Stomach (tissue), 9 donors: ENCODE measurements around the gene ETHE1. TPM values are rescaled to one million over a fixed set of nuclear protein-coding genes. Genes with fewer than 3 reads are reported as not detected.

Source experiments
- DNase-seq, 2 donors: peaks; one replicate each; pipeline versions ENCODE4 v3.0.0 to v3.0.0-alpha.2; 2013 to 2019
- H3K27ac ChIP-seq, 5 donors: fragments of 200-600 bp in 4 of 5; sonication (generic) in 4 of 5; one replicate each; pipeline ENCODE4 v1.5.1; 2013 to 2019; ENCODE audit warnings: mild to moderate bottlenecking in 1 of 5, moderate library complexity in 1 of 5
- H3K27me3 ChIP-seq, 3 donors: fragments of 200-600 bp; sonication (generic); one replicate each; pipeline ENCODE4 v1.5.1; 2017 to 2019; ENCODE audit warnings: mixed run types in 1 of 3
- H3K36me3 ChIP-seq, 4 donors: fragments of 200-600 bp; sonication (generic); 1 replicate in 3 of 4; 2 replicates in 1 of 4; pipeline ENCODE4 v1.5.1; 2016 to 2019
- H3K4me1 ChIP-seq, 4 donors: fragments of 200-600 bp; sonication (generic); one replicate each; pipeline ENCODE4 v1.5.1; 2016 to 2019
- H3K4me3 ChIP-seq, 4 donors: fragments of 200-600 bp; sonication (generic) in 3 of 4; one replicate each; pipeline ENCODE4 v1.5.1; 2016 to 2019; ENCODE audit warnings: mild to moderate bottlenecking in 1 of 4
- H3K9me3 ChIP-seq, 4 donors: fragments of 200-600 bp; sonication (generic); one replicate each; pipeline ENCODE4 v1.5.1; 2016 to 2019
- CTCF ChIP-seq, 7 experiments: fragments of 450-650 bp in 4 of 7; fragments of 200-600 bp in 3 of 7; sonication (generic) in 3 of 7; IDR thresholded peaks; one replicate each; pipeline ENCODE4 v1.5.1; 2016 to 2019; ENCODE audit warnings: antibody characterized with exemption in 7 of 7, control low read depth in 2 of 7, mild to moderate bottlenecking in 1 of 7
- EP300 ChIP-seq: sonication (generic); formaldehyde crosslinking; IDR thresholded peaks from one replicate; pipeline ENCODE4 v1.6.1; 2017; ENCODE audit warnings: antibody characterized with exemption
- POLR2A ChIP-seq, 4 donors: fragments of 450-650 bp; IDR thresholded peaks; one replicate each; pipeline ENCODE4 v1.6.1; 2016; ENCODE audit warnings: antibody characterized with exemption in 4 of 4, control low read depth in 2 of 4, mild to moderate bottlenecking in 1 of 4, moderate library complexity in 1 of 4
- POLR2AphosphoS5 ChIP-seq, 3 donors: sonication (generic); formaldehyde crosslinking; IDR thresholded peaks; one replicate each; pipeline ENCODE4 v1.6.1; 2016; ENCODE audit warnings: antibody characterized with exemption in 3 of 3
- WGBS, 5 donors: extraction: QIAGEN DNeasy Blood & Tissue Kit in 3 of 5; methylation state at CpG; one replicate each; pipeline versions ENCODE4 v1.1.5 to v1.1.7; 2013 to 2018; 5-methylcytosine and 5-hydroxymethylcytosine counted together
- intact Hi-C: fragments of 100-400 bp; cut with DNase I; formaldehyde crosslinking; loops from one replicate; pipeline ENCODE4 v1.15.1; 2023; ENCODE audit warnings: low total_unique reads
- polyA plus RNA-seq, 3 donors: library from polyadenylated mRNA; stranded (reverse); fragments of 200-250 nt; gene quantifications; one replicate each; pipeline ENCODE4 v1.2.3, GENCODE V29; 2013
- total RNA-seq, 5 donors: library from RNA; depleted of rRNA; stranded (reverse); fragments of >200 nt; gene quantifications; one replicate each; pipeline versions ENCODE4 v1.1.0 to v1.2.3, GENCODE V29; 2014 to 2016
- donor health status: healthy with polysubstance abuse.
- donor health status: Bipolar disorder and iron deficiency.
- donor health status: healthy.

Gene ETHE1
- total and polyA plus RNA-seq, 8 donors, result 42.6 to 157 (median 57.8) TPM

- H3K4me3 ChIP-seq, result peak overlapping the region in 1 of 4 donors; percentile 9
- 74 to 86% (median 77%) methylated on average over 40 to 43 of the region's 43 CpGs for WGBS, 5 donors
- intact Hi-C loops, result no loop called here
These were observed 25.2 kb downstream of the ETHE1 start for GRCh38 chr19:43501661-43502418.

GRCh38 chr19:43499042-43499441, 28.0 kb downstream of the ETHE1 start:
- no peak overlapping the region for H3K27ac ChIP-seq

More at GRCh38 chr19:43501661-43502418, 25.2 kb downstream of the ETHE1 start:
- peaks cover 19 to 53% (median 36%) of the 10 kb centered on the region in 4 donors for H3K4me1 ChIP-seq
- H3K27me3 ChIP-seq, result no peaks in the 10 kb centered on the region
- TF ChIP-seq EP300, result no peak
- no peak for TF ChIP-seq POLR2AphosphoS5 (IDR thresholded peaks at IDR 0.05)
- no peak for TF ChIP-seq CTCF (IDR thresholded peaks at IDR 0.05)
- no peak for TF ChIP-seq POLR2A (IDR thresholded peaks at IDR 0.05)
- peaks cover 6 to 36% (median 25%) of the 10 kb centered on the region in 4 donors for H3K36me3 ChIP-seq
- no peaks in the 10 kb centered on the region for H3K9me3 ChIP-seq
- peak in 1 of 2 donors; percentile 69 for DNase-seq
- no peak overlapping the region for H3K27ac ChIP-seq

GRCh38 chr19:43498233-43498842, 28.7 kb downstream of the ETHE1 start:
- Histone ChIP-seq H3K4me3 (no peak overlapping the region), H3K27me3 (no peaks in the 10 kb centered on the region), H3K36me3 (peaks cover 8 to 61% (median 52%) of the 10 kb centered on the region in 4 donors), H3K9me3 (no peaks in the 10 kb centered on the region), H3K27ac (no peak overlapping the region), H3K4me1 (peaks cover 12 to 37% (median 24%) of the 10 kb centered on the region in 4 donors)
- peak in 1 of 2 donors; percentile 76 for DNase-seq
- no peak for TF ChIP-seq EP300
- no peak for TF ChIP-seq POLR2A (IDR thresholded peaks at IDR 0.05)
- TF ChIP-seq CTCF (IDR thresholded peaks at IDR 0.05), result no peak
- TF ChIP-seq POLR2AphosphoS5 (IDR thresholded peaks at IDR 0.05), result no peak
- 71 to 86% (median 84%) methylated on average over 5 of the region's 5 CpGs for WGBS, 5 donors
- intact Hi-C loops, result no loop called here

More at GRCh38 chr19:43499042-43499441, 28.0 kb downstream of the ETHE1 start:
- TF ChIP-seq EP300 (no peak), POLR2A (IDR thresholded peaks at IDR 0.05) (no peak), POLR2AphosphoS5 (IDR thresholded peaks at IDR 0.05) (no peak)
- no peak overlapping the region for H3K4me3 ChIP-seq
- peaks cover 8 to 59% (median 46%) of the 10 kb centered on the region in 4 donors for H3K36me3 ChIP-seq
- DNase-seq, result peak; percentile 26 to 34
- no peaks in the 10 kb centered on the region for H3K9me3 ChIP-seq
- no peaks in the 10 kb centered on the region for H3K27me3 ChIP-seq
- WGBS, 5 donors, result 64 to 73% (median 69%) methylated on average over 3 of the region's 3 CpGs
- intact Hi-C loops, result no loop called here
- peaks cover 13 to 39% (median 26%) of the 10 kb centered on the region in 4 donors for H3K4me1 ChIP-seq

GRCh38 chr19:43496960-43497359, 30.0 kb downstream of the ETHE1 start:
- Histone ChIP-seq H3K4me3 (no peak overlapping the region), H3K27me3 (no peaks in the 10 kb centered on the region)
- TF ChIP-seq POLR2AphosphoS5 (IDR thresholded peaks at IDR 0.05) (no peak), POLR2A (IDR thresholded peaks at IDR 0.05) (no peak), CTCF (IDR thresholded peaks at IDR 0.05) (no peak), EP300 (no peak)

More at GRCh38 chr19:43496960-43497359, 30.0 kb downstream of the ETHE1 start:
- WGBS, 5 donors, result 89 to 98% (median 96%) methylated on average over 6 to 7 of the region's 7 CpGs
- Histone ChIP-seq H3K9me3 (no peaks in the 10 kb centered on the region), H3K27ac (no peak overlapping the region), H3K4me1 (peaks cover 7 to 23% (median 14%) of the 10 kb centered on the region in 4 donors), H3K36me3 (peaks cover 8 to 63% (median 55%) of the 10 kb centered on the region in 4 donors)
- no peak for DNase-seq
- intact Hi-C loops, result no loop called here
